ENCODE results near the gene FAM240B.

The FAM240B gene

GRCh38 chr9:38675831-38676230, 44.1 kb downstream of the FAM240B start:
- DNase-seq, result no peak
- Histone ChIP-seq H3K4me3 (ENCODE audit: insufficient read depth in 1 of 2, low read depth in 1 of 2, low read length in 2 of 2) (no peak overlapping the region), H3K4me1 (ENCODE audit: control insufficient read depth, insufficient read depth, low read depth, low read length) (peaks cover 18% of the 10 kb centered on the region), H4K8ac (ENCODE audit: low read length) (peak overlapping the region; percentile 38), H2BK15ac (ENCODE audit: low read depth, poor library complexity, severe bottlenecking) (no peak overlapping the region), H2BK120ac (ENCODE audit: low read depth, low read length) (no peak overlapping the region), H3K23ac (ENCODE audit: low read length in 2 of 2) (no peak overlapping the region), H3K14ac (ENCODE audit: low read length in 2 of 2) (no peak overlapping the region), H2BK12ac (ENCODE audit: low read length in 2 of 2) (no peak overlapping the region), H3K27me3 (ENCODE audit: control insufficient read depth in 1 of 2, insufficient read depth in 1 of 2, low read length in 2 of 2) (peaks cover 0 to 16% of the 10 kb centered on the region in 2 experiments), H3K9me3 (ENCODE audit: control insufficient read depth, low read length) (no peaks in the 10 kb centered on the region), H2BK5ac (ENCODE audit: low read depth, low read length, poor library complexity, severe bottlenecking) (no peak overlapping the region), H3K4ac (ENCODE audit: low read depth in 1 of 2, low read length in 2 of 2) (no peak overlapping the region), H3K9ac (ENCODE audit: low read length) (no peak overlapping the region), H3K18ac (ENCODE audit: low read depth in 1 of 2, low read length in 2 of 2) (no peak overlapping the region), H3K4me2 (ENCODE audit: low read length, poor library complexity, severe bottlenecking) (no peak overlapping the region), H3K27ac (ENCODE audit: low read length, poor library complexity, severe bottlenecking) (no peak overlapping the region), H3K79me1 (replicated peaks; ENCODE audit: low read length, poor library complexity, severe bottlenecking) (no peaks in the 10 kb centered on the region), H2AFZ (ENCODE audit: low read depth, low read length) (no peak overlapping the region), H2AK5ac (ENCODE audit: low read length, severe bottlenecking) (peak overlapping the region; percentile 82), H4K91ac (ENCODE audit: low read length) (no peak overlapping the region), H3K36me3 (ENCODE audit: control insufficient read depth in 1 of 2, insufficient read depth in 2 of 2, low read depth in 1 of 2, low read length in 2 of 2) (no peaks in the 10 kb centered on the region)
- WGBS, result 80% methylated on average over 2 of the region's 2 CpGs

- H4K91ac ChIP-seq (ENCODE audit: low read length), result peak overlapping the region; percentile 9
- no peak overlapping the region for H2AFZ ChIP-seq (ENCODE audit: low read depth, low read length)
- H3K4me3 ChIP-seq (ENCODE audit: insufficient read depth in 1 of 2, low read depth in 1 of 2, low read length in 2 of 2), result no peak overlapping the region
- no peak overlapping the region for H3K18ac ChIP-seq (ENCODE audit: low read depth in 1 of 2, low read length in 2 of 2)
- H3K23ac ChIP-seq (ENCODE audit: low read length in 2 of 2), result no peak overlapping the region
- no peak overlapping the region for H3K9ac ChIP-seq (ENCODE audit: low read length)
- H3K79me1 ChIP-seq (replicated peaks; ENCODE audit: low read length, poor library complexity, severe bottlenecking), result no peaks in the 10 kb centered on the region
- H2BK120ac ChIP-seq (ENCODE audit: low read depth, low read length), result no peak overlapping the region
- no peak overlapping the region for H2BK5ac ChIP-seq (ENCODE audit: low read depth, low read length, poor library complexity, severe bottlenecking)
- H3K14ac ChIP-seq (ENCODE audit: low read length in 2 of 2), result peak overlapping the region in 1 of 2 experiments; percentile 30
- H3K27ac ChIP-seq (ENCODE audit: low read length, poor library complexity, severe bottlenecking), result no peak overlapping the region
- no peak for DNase-seq
- WGBS, result 75% methylated on average over 5 of the region's 6 CpGs
- H3K36me3 ChIP-seq (ENCODE audit: control insufficient read depth in 1 of 2, insufficient read depth in 2 of 2, low read depth in 1 of 2, low read length in 2 of 2), result no peaks in the 10 kb centered on the region
- peaks cover 0 to 16% of the 10 kb centered on the region in 2 experiments for H3K27me3 ChIP-seq (ENCODE audit: control insufficient read depth in 1 of 2, insufficient read depth in 1 of 2, low read length in 2 of 2)
- peaks cover 16% of the 10 kb centered on the region for H3K4me1 ChIP-seq (ENCODE audit: control insufficient read depth, insufficient read depth, low read depth, low read length)
- H3K4ac ChIP-seq (ENCODE audit: low read depth in 1 of 2, low read length in 2 of 2), result no peak overlapping the region
- H2BK12ac ChIP-seq (ENCODE audit: low read length in 2 of 2), result peak overlapping the region; percentile 51 to 69
- H4K8ac ChIP-seq (ENCODE audit: low read length), result no peak overlapping the region
- peak overlapping the region; percentile 56 for H2BK15ac ChIP-seq (ENCODE audit: low read depth, poor library complexity, severe bottlenecking)
- H2AK5ac ChIP-seq (ENCODE audit: low read length, severe bottlenecking), result peak overlapping the region; percentile 21
- no peaks in the 10 kb centered on the region for H3K9me3 ChIP-seq (ENCODE audit: control insufficient read depth, low read length)
- no peak overlapping the region for H3K4me2 ChIP-seq (ENCODE audit: low read length, poor library complexity, severe bottlenecking)
Observed at GRCh38 chr9:38675211-38675610, 44.7 kb downstream of the FAM240B start.

DNA sequence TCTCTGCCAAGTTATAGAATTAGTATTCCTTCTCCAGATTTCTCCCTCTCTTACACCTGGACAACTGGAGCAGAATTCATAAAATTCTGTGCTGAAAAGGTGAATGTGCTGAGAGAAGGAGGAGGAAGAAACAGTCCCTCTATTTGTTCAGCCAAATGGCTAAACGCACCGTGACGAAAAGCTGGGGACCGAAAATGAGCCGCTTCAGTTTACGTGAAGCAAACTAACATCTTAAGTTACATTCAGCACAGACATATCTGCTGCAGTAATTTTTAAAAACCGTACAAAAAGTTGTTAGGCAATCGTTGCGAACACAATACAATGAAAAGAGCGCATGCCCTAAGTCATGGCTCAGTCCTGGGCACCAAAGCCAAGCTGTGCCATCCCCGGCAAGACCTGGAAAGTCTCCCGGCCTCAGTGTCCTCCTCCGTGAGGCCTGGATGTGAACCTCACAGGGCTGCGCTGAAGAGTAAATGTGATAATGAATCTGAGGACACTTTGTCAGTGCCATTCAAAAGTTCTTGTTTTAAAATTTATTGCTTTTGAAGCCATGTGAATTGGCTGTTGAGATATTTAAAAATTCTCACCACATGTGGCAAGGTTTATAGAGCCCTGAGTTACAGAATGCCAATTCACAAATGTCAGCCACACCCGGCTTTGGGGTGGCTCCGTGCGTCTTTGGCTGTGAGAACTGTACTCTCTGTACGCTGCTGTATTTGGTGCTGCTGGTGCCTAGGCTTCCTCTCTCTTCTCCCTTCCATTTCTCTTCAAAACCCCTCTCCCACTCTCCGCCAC, 46.3 kb downstream of the FAM240B start:
- peak overlapping the region; percentile 38 to 97 for H2BK12ac ChIP-seq (ENCODE audit: low read length in 2 of 2)
- no peak overlapping the region for H4K8ac ChIP-seq (ENCODE audit: low read length)
- no peak overlapping the region for H3K4me2 ChIP-seq (ENCODE audit: low read length, poor library complexity, severe bottlenecking)
- H2BK15ac ChIP-seq (ENCODE audit: low read depth, poor library complexity, severe bottlenecking), result no peak overlapping the region
- no peak overlapping the region for H3K4ac ChIP-seq (ENCODE audit: low read depth in 1 of 2, low read length in 2 of 2)
- H3K9ac ChIP-seq (ENCODE audit: low read length), result no peak overlapping the region
- no peaks in the 10 kb centered on the region for H3K79me1 ChIP-seq (replicated peaks; ENCODE audit: low read length, poor library complexity, severe bottlenecking)
- no peaks in the 10 kb centered on the region for H3K9me3 ChIP-seq (ENCODE audit: control insufficient read depth, low read length)
- H3K14ac ChIP-seq (ENCODE audit: low read length in 2 of 2), result no peak overlapping the region
- peaks cover 0 to 16% of the 10 kb centered on the region in 2 experiments for H3K27me3 ChIP-seq (ENCODE audit: control insufficient read depth in 1 of 2, insufficient read depth in 1 of 2, low read length in 2 of 2)
- H3K4me1 ChIP-seq (ENCODE audit: control insufficient read depth, insufficient read depth, low read depth, low read length), result peaks cover 19% of the 10 kb centered on the region
- DNase-seq, result no peak
- H3K4me3 ChIP-seq (ENCODE audit: insufficient read depth in 1 of 2, low read depth in 1 of 2, low read length in 2 of 2), result no peak overlapping the region
- no peak overlapping the region for H4K91ac ChIP-seq (ENCODE audit: low read length)
- no peak overlapping the region for H2AFZ ChIP-seq (ENCODE audit: low read depth, low read length)
- peak overlapping the region; percentile 68 for H2BK5ac ChIP-seq (ENCODE audit: low read depth, low read length, poor library complexity, severe bottlenecking)
- H2AK5ac ChIP-seq (ENCODE audit: low read length, severe bottlenecking), result peak overlapping the region; percentile 98
- peak overlapping the region in 1 of 2 experiments; percentile 64 for H3K18ac ChIP-seq (ENCODE audit: low read depth in 1 of 2, low read length in 2 of 2)
- 97% methylated on average over 19 of the region's 19 CpGs for WGBS
- no peaks in the 10 kb centered on the region for H3K36me3 ChIP-seq (ENCODE audit: control insufficient read depth in 1 of 2, insufficient read depth in 2 of 2, low read depth in 1 of 2, low read length in 2 of 2)
- H2BK120ac ChIP-seq (ENCODE audit: low read depth, low read length), result no peak overlapping the region
- no peak overlapping the region for H3K23ac ChIP-seq (ENCODE audit: low read length in 2 of 2)
- no peak overlapping the region for H3K27ac ChIP-seq (ENCODE audit: low read length, poor library complexity, severe bottlenecking)

DNA sequence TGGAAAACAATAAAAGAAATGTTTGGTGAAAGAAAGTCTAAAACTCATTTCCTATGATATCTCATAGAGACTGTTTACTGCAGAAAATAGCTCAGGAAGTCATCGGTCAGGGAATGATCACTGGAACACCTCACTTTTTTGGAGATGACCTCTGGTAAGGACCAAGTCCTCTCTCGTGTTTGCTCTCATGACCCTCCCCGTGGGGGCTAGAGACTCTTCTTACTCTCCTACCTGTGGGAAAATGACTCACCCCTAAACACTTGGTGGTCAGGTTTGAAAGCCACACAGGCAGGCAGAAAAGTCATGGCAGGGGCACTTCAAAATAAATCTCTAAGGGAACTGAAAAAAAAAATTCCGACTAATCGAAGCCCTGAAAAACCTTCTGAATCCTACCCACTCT, 48.2 kb downstream of the FAM240B start:
- peak overlapping the region; percentile 48 for H3K9ac ChIP-seq (ENCODE audit: low read length)
- H2AK5ac ChIP-seq (ENCODE audit: low read length, severe bottlenecking), result peak overlapping the region; percentile 90
- no peak overlapping the region for H3K23ac ChIP-seq (ENCODE audit: low read length in 2 of 2)
- WGBS, result 89% methylated on average over 5 of the region's 5 CpGs
- H2BK12ac ChIP-seq (ENCODE audit: low read length in 2 of 2), result peak overlapping the region; percentile 1 to 5
- no peak overlapping the region for H3K14ac ChIP-seq (ENCODE audit: low read length in 2 of 2)
- H3K79me1 ChIP-seq (replicated peaks; ENCODE audit: low read length, poor library complexity, severe bottlenecking), result no peaks in the 10 kb centered on the region
- H3K27ac ChIP-seq (ENCODE audit: low read length, poor library complexity, severe bottlenecking), result peak overlapping the region; percentile 93
- no peak overlapping the region for H2BK120ac ChIP-seq (ENCODE audit: low read depth, low read length)
- no peak overlapping the region for H3K4ac ChIP-seq (ENCODE audit: low read depth in 1 of 2, low read length in 2 of 2)
- H3K4me2 ChIP-seq (ENCODE audit: low read length, poor library complexity, severe bottlenecking), result peak overlapping the region; percentile 34
- H4K91ac ChIP-seq (ENCODE audit: low read length), result no peak overlapping the region
- peak overlapping the region; percentile 0 to 66 for H3K18ac ChIP-seq (ENCODE audit: low read depth in 1 of 2, low read length in 2 of 2)
- no peaks in the 10 kb centered on the region for H3K36me3 ChIP-seq (ENCODE audit: control insufficient read depth in 1 of 2, insufficient read depth in 2 of 2, low read depth in 1 of 2, low read length in 2 of 2)
- H2AFZ ChIP-seq (ENCODE audit: low read depth, low read length), result no peak overlapping the region
- peak overlapping the region; percentile 84 for H2BK5ac ChIP-seq (ENCODE audit: low read depth, low read length, poor library complexity, severe bottlenecking)
- DNase-seq, result no peak
- peaks cover 15% of the 10 kb centered on the region for H3K4me1 ChIP-seq (ENCODE audit: control insufficient read depth, insufficient read depth, low read depth, low read length)
- H4K8ac ChIP-seq (ENCODE audit: low read length), result peak overlapping the region; percentile 52
- no peak overlapping the region for H3K4me3 ChIP-seq (ENCODE audit: insufficient read depth in 1 of 2, low read depth in 1 of 2, low read length in 2 of 2)
- peak overlapping the region; percentile 70 for H2BK15ac ChIP-seq (ENCODE audit: low read depth, poor library complexity, severe bottlenecking)
- H3K9me3 ChIP-seq (ENCODE audit: control insufficient read depth, low read length), result no peaks in the 10 kb centered on the region
- peaks cover 0 to 3% of the 10 kb centered on the region in 2 experiments for H3K27me3 ChIP-seq (ENCODE audit: control insufficient read depth in 1 of 2, insufficient read depth in 1 of 2, low read length in 2 of 2)

Data from mesenchymal stem cell (in vitro differentiated cells and primary cell).